AML-193 (cell line): ENCODE results near the gene TOM1L2.

Source experiments
- DNase-seq, 2 experiments: peaks; one replicate each; lab custom pipeline; 2025; lab: John Stamatoyannopoulos, UW

The TOM1L2 gene

DNA sequence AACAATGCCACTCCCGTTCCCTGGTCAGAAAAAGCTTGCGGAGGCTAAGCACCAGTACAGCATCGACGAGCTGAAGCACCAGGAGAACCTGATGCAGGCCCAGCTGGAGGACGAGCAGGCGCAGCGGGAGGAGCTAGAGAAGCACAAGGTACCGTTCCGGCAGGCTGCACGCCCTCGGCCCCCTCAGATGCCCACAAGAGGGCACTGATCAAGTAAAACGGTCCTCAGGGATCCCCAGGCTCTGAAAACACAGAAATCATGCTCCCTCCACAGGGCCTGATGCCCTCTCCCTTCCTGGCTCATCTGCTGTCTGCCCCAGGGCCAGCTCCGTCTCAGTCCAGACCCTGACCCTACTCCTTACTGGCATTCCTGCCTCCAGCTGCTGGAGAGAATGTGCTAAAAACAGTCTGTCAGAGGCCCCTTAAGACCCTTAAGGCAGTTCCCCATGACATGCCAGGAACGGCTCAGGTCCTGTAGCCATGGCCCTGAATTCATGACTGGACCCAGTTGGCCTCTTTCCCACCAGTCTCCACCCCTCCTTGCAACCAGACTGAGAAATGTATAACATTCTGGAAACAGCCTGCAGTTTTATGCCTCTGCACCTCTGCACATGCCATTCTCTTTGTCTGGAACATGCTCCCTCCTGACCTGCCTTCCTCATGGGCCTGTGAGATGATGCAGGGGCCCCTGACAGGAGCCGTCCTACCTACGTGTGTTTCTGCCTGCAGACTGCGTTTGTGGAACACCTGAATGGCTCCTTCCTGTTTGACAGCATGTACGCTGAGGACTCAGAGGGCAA lies 22.3 kb upstream of the TOM1L2 start:
- no peak for DNase-seq

DNA sequence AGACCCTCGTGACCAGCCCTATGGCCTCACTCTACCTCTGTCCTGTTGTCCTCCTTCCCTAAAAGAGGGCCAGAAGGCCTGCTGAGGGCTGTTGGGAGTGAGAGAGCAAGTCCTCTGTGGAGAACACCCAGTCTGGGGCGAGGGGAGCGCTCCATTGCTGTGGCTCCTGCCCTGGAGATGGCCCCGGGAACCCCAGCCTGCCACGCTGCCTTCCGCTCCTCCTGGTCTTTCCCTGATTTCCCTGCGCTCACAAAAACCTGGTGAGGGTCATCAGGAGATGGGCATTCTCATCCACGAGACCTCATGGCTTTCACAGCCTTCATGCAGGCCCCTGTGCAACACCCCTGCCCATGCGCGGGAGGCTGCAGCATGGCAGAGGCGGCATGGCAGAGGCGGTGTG lies 21.7 kb upstream of the TOM1L2 start:
- no peak for DNase-seq

DNA sequence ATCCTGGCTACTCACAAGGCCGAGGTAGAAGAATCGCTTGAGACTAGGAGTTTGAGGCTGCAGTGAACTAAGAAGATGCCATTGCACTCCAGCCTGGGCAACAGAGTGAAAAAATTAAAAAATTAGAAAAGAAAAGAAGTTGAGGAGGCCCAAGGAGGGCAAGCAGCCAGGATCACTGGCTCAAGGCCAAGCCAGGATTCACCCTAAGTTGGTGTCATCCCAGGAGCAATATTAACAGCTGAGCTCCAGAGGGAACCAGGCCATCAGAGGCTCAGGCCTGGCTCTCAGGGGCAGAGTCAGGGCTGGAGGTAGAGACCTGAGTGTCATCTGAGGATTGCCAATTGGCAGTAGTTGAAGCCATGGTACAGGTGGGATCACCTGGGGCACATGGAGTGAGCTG lies 21.2 kb upstream of the TOM1L2 start:
- DNase-seq, result no peak

DNA sequence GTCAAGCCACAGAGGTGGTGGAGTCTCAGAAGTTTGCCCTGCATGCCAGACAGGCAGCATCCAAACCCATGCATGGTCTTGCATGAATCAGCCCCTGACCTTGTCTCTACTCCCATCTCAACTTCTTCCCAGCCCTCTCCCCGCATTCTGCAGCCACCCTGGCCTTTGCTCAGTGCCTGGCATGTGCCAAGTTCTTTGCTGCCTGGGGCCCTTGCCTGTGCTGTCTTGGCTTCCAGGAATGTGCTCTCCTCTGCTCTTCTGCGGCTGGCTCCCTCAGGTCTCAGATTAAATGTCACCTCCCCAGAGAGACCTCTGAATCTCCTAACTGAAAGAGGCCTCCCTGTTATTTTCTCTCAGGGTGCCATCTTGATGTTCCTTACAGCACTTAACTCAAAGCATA lies 18.1 kb upstream of the TOM1L2 start:
- DNase-seq, result no peak

DNA sequence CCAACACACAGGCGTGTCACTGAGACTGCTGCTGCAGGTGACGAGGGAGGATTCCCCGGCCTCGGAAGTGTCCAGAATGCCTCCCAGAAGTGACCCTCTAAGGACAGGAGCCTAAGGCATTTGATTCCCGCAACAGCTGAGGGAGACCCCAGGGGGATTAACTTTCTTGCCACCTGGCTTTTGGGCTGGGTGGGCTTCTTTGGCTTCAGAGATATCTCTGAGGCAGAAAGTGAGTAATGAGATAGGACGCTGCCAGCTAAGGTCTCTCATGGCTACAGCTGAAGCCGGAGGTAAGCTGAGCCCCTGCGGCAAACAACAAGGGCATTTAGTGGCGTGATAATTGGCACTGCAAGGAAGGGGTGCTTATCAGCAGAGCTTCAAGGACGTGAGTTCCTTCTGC lies 17.4 kb upstream of the TOM1L2 start:
- DNase-seq, result no peak

DNA sequence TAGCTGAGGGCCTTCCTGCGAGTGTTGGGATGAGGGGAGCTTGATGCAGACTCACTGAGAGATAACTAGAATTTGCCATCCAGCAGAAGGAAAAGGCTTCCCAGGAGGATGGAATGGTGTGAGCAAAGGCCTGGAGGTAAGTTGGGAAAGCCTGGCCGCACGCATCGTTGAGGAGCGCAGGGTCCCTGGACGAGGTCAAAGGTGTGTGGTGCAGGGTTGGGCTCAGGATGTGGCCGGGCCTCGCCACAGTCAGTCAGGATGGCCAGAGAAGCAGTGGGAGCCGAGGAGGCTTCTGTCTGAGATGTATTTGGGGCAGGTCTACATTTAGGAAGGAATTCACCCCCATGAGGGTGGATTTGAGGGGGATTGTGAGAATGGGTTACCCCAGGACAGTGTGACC lies 16.9 kb upstream of the TOM1L2 start:
- no peak for DNase-seq

DNA sequence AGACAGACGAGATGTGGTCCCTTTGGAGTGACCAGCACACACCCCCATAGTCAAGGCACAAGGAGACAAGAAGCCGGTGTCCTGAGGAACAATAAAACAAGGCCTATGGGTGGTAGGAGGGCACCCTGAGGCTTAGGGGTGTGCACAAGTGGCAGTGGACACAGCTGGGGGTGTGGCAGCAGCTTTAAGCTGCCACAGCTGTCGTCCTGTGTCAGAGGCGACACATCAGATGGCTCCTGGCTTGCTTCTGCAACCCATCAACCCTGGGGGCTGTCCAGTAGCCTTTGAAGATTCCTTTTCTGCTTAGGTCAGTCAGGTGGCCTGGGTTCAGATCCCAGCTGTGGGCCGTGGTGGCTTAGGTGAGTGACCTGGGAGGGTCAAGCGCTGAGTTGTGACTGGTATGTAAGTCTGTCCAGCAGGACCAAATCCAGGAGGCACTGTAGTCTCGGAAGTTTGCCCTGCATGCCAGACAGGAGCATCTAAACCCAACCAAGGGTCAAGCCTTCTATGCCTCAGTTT lies 16.3 kb upstream of the TOM1L2 start:
- no peak for DNase-seq

DNA sequence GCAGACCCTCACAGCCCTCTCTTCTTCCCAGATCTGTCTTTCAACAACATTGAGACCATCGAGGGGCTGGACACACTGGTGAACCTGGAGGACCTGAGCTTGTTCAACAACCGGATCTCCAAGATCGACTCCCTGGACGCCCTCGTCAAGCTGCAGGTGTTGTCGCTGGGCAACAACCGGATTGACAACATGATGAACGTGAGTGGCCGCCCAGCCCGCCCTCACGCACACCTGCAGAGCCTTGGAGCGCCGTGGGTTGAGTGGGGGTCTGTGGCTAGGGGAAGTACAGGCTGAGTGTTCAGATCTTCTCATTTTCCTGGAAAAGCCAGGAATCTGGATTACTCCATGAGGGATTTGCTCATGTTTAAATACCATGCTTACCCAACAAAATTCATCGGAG lies 15.7 kb upstream of the TOM1L2 start:
- DNase-seq, result no peak

DNA sequence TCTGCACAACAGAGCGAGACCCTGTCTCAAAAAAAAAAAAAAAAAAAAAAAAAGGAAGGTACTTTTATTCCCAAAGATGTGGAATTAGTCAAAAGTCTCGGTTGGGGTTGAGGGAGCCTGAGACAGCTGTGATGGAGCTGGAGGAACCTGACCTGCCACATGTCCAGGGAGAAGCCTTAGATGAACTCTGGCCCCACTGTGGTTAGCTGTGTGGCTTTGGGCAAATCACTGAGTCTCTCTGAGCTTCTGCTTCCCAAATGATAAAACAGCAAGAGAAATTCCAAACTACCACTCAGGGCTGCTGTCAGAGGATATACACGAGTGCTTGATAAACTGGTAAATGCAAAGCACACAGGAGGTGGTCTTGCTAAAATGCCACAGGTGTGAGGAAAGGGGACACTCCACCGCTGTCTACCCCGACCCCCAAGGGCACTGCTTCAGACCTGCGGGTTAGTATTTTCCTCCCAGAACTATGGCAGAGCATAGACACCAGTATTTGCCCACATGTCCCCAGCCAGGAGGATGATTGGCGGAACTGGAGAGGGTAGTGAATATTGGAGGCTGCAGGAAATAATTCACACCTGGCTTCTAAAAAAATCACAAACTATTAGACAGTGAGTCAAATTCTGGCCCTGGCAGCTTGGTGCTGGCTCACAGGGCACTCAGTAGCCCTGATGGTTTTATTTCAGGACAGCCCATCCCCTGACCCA lies 15.1 kb upstream of the TOM1L2 start:
- no peak for DNase-seq

DNA sequence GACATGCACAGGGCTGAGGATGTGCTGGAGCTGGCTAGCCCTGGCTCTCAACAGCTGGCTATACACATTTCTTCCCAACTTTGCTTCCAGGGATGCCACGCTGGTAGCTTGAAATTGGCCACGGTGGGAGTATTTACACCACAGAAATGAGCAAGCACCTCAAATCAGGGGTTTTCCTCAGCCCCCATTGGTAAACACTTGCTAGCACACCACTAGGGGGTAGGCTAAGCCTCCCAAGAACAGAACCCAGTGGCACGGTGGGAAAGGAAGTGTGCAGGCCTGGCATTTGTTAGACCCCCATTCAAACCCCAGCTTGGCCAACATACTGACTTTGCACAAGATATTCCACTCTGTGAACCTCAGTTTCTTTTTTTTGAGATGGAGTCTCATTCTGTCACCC lies 13.4 kb upstream of the TOM1L2 start:
- no peak for DNase-seq

DNA sequence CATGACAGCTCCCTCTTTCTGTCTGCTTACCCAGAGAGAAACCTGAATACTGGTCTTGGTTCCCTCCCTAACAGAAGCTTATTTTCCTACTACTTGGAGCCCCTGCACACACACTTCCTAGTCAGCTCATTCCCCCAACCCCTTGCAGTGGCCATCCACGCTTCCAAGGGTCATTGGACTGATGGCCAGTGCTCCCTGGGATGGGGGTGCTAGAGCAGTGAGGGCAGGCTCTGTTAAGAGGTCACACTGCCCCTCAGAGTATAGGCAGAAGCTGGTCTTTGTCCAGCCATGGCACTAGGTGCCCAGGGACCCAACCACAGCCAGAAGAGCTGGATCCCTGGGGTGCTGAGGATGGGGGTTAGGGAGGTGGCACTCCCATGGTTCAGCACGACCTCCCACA lies 13.0 kb upstream of the TOM1L2 start:
- DNase-seq, result no peak

DNA sequence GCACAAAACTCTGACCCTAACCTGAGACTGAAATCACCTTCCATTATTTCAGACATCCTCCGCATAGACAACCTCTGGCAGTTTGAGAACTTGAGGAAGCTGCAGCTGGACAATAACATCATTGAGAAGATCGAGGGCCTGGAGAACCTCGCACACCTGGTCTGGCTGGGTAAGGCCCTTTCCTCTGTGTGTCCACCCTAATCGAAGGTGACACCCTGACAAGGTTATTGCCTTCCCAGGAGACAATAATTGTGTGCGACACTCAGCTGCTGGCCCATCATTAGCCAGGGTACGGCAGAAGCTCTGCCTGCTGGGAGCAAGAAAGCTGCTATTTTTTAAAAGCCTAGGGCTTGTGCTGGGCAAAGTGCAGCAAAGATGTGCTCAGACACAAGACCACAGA lies 11.6 kb upstream of the TOM1L2 start:
- no peak for DNase-seq

DNA sequence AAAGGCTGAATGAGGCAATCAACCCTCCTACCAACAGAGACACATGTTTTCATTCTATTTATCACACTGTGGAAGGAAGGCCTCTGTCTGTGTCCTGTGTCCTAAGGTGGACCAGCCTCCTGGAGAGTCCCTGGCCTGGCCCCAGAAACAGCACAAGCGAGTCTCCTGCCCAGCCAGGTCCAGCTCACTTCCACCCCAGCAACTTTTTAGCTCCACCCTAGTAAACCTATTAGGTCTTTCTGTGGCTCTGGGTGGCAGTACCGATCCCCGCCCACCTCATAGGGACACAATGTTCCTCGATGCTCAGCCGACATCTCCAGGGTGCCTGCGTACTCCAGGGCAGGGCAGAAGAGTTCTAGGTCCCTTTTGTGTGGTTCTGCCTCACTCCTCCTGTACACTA lies 11.2 kb upstream of the TOM1L2 start:
- DNase-seq, result no peak

DNA sequence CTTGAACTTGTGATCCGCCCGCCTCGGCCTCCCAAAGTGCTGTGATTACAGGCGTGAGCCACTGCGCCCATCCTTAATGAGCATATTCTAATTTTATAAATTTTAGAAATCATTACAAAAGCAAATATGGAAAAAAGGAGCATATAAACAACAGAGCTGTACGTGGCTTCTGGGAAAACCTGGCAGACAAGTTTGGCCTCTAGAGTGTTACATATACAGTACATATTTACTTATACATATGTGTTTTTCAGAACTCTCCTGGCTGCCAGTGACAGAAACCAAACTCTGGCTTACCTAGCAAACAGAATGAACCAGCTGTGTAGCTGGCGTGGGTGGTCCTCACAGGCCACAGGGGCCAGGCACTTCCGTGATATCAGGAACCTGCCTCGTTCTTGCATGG lies 10.6 kb upstream of the TOM1L2 start:
- DNase-seq, result no peak

DNA sequence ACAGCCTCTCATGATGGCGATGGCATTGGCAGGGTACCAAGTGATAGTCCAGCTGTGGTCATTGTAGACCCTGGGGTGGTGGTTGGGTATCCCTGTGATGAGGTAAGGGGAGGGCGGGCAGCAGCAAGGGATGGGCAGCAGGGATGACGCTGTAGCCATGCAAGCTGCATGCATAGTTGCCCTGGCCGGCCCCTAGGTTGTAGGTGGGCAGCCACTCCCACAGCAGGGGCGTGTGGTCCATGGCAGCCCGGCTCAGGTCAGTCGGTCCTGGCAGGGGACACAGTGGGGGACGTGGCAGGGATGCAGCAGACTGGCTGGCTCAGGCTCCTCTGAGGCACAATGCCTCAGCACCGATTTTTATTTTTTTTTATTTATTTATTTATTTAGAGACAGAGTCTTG lies 9.1 kb upstream of the TOM1L2 start:
- no peak for DNase-seq

DNA sequence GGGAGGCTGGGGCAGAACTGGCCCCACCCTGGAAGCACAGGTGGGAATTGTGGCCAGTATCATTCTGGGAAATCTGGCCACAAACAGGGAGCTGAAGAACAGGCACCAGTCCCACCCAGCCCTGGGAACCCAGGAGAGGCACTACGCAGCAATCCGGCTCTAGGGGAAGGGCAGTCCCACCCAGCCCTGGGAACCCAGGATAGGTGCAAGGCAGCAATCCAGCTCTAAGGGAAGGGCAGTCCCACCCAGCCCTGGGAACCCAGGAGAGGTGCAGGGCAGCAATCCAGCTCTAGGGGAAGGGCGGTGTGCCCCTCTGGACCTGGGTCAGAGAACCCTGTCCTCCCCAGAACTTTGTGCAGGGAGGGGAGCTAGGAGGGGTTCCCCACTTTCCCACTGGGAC lies 7.6 kb upstream of the TOM1L2 start:
- DNase-seq, result no peak

DNA sequence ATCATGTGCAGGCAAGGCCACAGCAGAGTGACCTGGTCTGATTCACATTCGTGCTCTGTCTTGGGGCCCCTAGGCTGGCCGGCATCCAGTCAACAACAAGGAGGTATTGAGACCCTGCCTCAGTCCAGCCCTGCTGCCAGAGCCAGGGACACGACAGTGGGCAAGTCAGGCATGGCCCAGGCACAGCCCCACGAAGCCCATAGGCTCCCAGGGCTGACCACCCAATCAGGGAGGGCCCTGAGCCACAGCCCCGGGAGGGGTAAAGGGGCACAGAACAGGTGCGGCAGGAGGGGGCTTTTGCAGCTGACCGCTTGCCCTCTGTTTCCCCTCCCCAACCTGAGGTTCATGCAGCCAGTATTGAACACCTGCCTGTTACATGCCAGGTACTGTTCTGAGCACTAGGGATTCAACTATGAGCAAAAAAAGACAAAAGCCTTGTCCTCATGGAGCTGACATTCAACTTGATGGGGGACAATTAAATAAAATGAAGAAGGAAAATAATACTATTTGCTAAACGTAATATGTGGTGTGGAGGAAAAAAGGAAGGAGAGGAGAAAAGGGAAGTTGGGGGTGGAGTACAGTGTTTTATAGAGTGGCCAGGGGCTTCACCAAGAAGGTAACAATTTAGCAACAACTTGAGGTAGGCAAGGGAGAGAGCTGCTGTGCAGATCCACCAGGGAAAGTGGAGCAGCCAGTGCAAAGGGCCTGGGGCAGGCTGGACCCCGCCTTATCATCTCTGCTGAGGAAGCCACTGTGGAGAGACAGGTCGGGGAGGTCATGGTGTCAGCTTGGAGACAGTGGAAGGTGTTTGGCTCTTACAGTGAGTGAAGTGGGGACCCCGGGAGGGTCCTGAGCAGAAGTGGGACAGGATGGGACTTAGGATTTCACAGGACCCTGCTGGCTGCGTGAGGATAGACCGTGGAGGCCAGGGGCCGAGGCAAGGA lies 6.6 kb upstream of the TOM1L2 start:
- DNase-seq, result peak; percentile 10 to 33

DNA sequence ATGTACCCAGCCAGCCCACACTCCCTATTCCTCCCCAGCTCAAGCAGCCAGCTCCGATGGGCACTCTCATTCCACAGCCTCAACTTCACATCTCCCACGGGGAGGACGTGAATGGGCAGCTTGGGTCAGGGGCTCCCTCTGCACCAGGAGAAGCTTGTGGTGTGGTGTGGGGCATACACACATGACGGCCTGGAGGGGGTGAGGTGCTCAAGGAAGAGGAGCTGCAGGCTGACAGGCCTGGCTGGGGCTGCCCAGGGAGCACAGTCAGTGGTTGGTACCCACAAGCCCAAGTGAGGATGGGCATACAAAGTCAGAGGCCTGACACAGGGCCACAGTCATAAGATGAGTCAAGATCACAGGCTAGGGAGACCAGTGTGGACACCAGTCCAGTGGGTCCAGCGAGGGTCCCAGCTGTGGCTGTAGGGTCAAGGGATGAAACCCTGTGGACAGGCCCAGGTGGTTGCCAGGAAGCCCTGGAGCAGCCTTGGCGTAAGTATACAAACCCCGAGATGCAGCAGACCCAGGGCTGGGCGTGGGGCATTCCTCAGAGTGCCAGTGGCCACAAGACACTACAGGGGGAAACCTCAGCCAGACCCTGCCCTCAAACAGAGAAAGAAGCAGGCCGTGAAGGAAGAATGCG lies 4.9 kb upstream of the TOM1L2 start:
- DNase-seq, result no peak

DNA sequence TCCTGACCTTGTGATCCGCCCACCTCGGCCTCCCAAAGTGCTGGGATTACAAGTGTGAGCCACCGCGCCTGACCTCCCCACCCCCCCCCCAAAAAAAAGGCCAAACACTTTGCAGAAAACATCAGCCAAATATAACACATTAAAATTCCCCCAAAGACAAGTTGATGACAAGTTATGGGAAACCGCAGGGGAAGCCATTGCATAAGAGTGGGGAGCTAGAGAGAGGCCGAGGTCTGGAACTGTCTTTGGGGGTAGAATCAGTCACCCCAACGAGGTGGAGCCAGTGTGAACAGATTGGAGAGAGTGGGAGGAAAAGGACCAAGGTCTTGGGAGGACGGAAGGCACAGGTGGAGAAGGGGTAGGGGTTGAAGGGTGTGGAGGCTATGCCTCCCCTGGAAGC lies 3.2 kb upstream of the TOM1L2 start:
- peak; percentile 29 to 39 for DNase-seq

DNA sequence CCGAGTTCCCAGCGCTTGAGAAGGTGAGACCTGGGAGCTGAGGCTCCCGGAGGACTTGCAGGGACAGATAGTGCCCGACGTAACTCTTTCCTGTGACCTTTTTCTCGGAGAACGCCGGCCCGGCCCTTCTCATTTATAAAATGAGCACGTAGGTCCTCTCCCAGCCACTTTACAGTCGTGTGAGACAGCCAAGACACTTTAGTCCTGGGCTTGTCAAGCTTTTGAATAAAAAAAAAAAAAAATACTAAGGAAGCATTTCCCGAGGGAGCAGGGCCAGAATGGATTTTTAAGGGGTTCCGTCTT lies 703 bp upstream of the TOM1L2 start:
- no peak for DNase-seq

DNA sequence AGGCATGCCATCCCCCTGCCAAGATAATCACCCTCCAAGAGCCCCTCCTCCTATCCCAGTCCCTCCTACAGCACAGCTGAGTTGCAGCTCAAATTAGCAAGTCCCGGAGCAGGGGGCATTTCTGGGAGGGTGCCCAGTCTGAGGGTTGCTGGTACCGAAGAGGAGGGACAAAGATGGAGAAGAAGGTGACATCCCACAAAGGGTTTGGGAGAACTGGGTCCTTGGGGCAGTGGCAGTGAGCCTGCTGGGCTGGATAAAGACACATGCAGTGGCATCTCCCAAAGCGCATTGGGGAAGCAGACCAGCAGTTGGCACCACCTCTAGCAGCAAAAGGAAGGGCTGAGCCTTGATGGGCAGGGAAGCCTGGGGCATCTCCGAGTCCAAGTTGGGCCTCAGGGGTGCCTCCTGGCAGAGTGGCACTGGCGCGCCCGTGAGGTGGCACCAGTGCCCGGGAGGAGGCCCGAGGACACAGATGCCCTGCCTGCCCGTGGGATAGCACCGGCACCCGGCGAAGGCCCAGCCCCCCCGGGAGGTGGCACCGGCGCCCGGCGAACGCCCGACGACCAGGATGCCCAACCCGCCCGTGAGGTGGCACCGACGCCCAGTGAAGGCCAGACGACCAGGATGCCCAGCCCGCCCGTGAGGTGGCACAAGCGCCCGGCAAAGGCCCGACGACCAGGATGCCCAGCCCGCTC lies 622 bp downstream of the TOM1L2 start:
- no peak for DNase-seq
